Spleen (tissue), 11 donors: Measurements from ENCODE around the gene DLG2. TPM values are rescaled to one million over a fixed set of nuclear protein-coding genes. Genes with fewer than 3 reads are reported as not detected.

Experiments
- DNase-seq: peaks from one replicate; pipeline ENCODE4 v3.0.0-alpha.2; 2020
- H3K27ac ChIP-seq, 8 donors: fragments of 200-600 bp; sonication (generic) in 7 of 8; 1 replicate in 4 of 8; 2 replicates in 4 of 8; pipeline versions ENCODE4 v1.5.0 to v1.8.0; 2016 to 2021; ENCODE audit warnings: inconsistent platforms in 4 of 8, mild to moderate bottlenecking in 4 of 8, moderate library complexity in 1 of 8
- H3K27me3 ChIP-seq, 7 donors: fragments of 200-600 bp; sonication (generic) in 6 of 7; replicated peaks in 1 of 7; 1 replicate in 4 of 7; 2 replicates in 3 of 7; pipeline versions ENCODE4 v1.5.0 to v1.8.0; 2016 to 2021; ENCODE audit warnings: inconsistent platforms in 3 of 7, mild to moderate bottlenecking in 1 of 7
- H3K36me3 ChIP-seq, 6 donors: fragments of 200-600 bp; sonication (generic) in 5 of 6; 1 replicate in 4 of 6; 2 replicates in 2 of 6; pipeline versions ENCODE4 v1.5.0 to v1.8.0; 2016 to 2021; ENCODE audit warnings: inconsistent platforms in 2 of 6
- H3K4me1 ChIP-seq, 6 donors: fragments of 200-600 bp; sonication (generic) in 5 of 6; 1 replicate in 3 of 6; 2 replicates in 3 of 6; pipeline versions ENCODE4 v1.5.0 to v1.8.0; 2016 to 2021; ENCODE audit warnings: inconsistent platforms in 3 of 6
- H3K4me3 ChIP-seq, 8 donors: fragments of 200-600 bp; sonication (generic) in 7 of 8; 1 replicate in 4 of 8; 2 replicates in 4 of 8; pipeline versions ENCODE4 v1.5.0 to v1.8.0; 2016 to 2021; ENCODE audit warnings: inconsistent platforms in 4 of 8, mild to moderate bottlenecking in 4 of 8, moderate library complexity in 2 of 8
- H3K9me3 ChIP-seq, 8 donors: fragments of 200-600 bp; sonication (generic) in 7 of 8; 1 replicate in 4 of 8; 2 replicates in 4 of 8; pipeline versions ENCODE4 v1.5.0 to v1.8.0; 2016 to 2021; ENCODE audit warnings: inconsistent platforms in 4 of 8
- CTCF ChIP-seq, 11 experiments: fragments of 200-600 bp in 7 of 11; fragments of 450-650 bp in 4 of 11; sonication (generic) in 4 of 11; IDR thresholded peaks in 8 of 11; conservative IDR thresholded peaks in 3 of 11; 1 replicate in 7 of 11; 2 replicates in 4 of 11; pipeline versions ENCODE4 v1.4.0 to v1.8.0; 2016 to 2021; ENCODE audit warnings: antibody characterized with exemption in 11 of 11, inconsistent platforms in 4 of 11, mild to moderate bottlenecking in 1 of 11
- POLR2A ChIP-seq, 3 donors: fragments of 450-650 bp; IDR thresholded peaks; one replicate each; pipeline ENCODE4 v1.5.1; 2017; ENCODE audit warnings: antibody characterized with exemption in 3 of 3, mild to moderate bottlenecking in 1 of 3
- POLR2AphosphoS5 ChIP-seq, 3 donors: sonication (generic); formaldehyde crosslinking; IDR thresholded peaks; one replicate each; pipeline ENCODE4 v1.5.1; 2017; ENCODE audit warnings: antibody characterized with exemption in 3 of 3
- WGBS, 5 donors: extraction: QIAGEN DNeasy Blood & Tissue Kit in 3 of 5; methylation state at CpG; one replicate each; pipeline versions ENCODE4 v1.1.5 to v1.1.7; 2013 to 2018; 5-methylcytosine and 5-hydroxymethylcytosine counted together
- intact Hi-C: fragments of 100-400 bp; cut with DNase I; formaldehyde crosslinking; loops from one replicate; pipeline ENCODE4 v1.15.0; 2023; ENCODE audit warnings: low total_unique reads
- polyA plus RNA-seq, 3 donors: library from polyadenylated mRNA; stranded (reverse); fragments of 200-250 nt; gene quantifications; one replicate each; pipeline ENCODE4 v1.2.1, GENCODE V29; 2013
- total RNA-seq, 7 donors: library from RNA; depleted of rRNA in 3 of 7; stranded (reverse); fragments of >200 nt in 3 of 7; fragmentation: NEBNext Ultra II Directional in 4 of 7; extraction: Animal tissue kit (Norgen Biotek cat#: 25700) in 4 of 7; gene quantifications; one replicate each; pipeline versions ENCODE4 v1.1.0 to v1.2.1, GENCODE V29; 2016 to 2021
- donor health status: healthy with polysubstance abuse.
- donor health status: DM: no; HTN: no; CAD: no; lungs with moderate emphysema.
- donor health status: DM: no; HTN: no; CAD: no.
- donor health status: Bipolar disorder and iron deficiency.
- donor health status: healthy.
- donor health status: DM: no; HTN: no; CAD: no.
- donor health status: DM: yes; HTN: yes; CAD: no.

The DLG2 gene
- total and polyA plus RNA-seq, 10 donors = 0.43 to 12.7 (median 7.9) TPM

- 54 to 71% (median 61%) methylated on average over 2 of the region's 2 CpGs for WGBS, 5 donors
- H3K36me3 ChIP-seq = no peaks in the 10 kb centered on the region
- H3K27ac ChIP-seq = no peak overlapping the region
- no peaks in the 10 kb centered on the region for H3K9me3 ChIP-seq
- H3K4me1 ChIP-seq = no peaks in the 10 kb centered on the region
- intact Hi-C loops = no loop called here
- H3K4me3 ChIP-seq = no peak overlapping the region
- TF ChIP-seq CTCF (IDR thresholded peaks at IDR 0.05 in 8 of 11, conservative IDR thresholded peaks at IDR 0.05 in 3 of 11) (no peak), POLR2AphosphoS5 (IDR thresholded peaks at IDR 0.05) (no peak), POLR2A (IDR thresholded peaks at IDR 0.05) (no peak)
- DNase-seq = no peak
- H3K27me3 ChIP-seq = no peaks in the 10 kb centered on the region
Observed at GRCh38 chr11:83957038-83957900, 1669.9 kb downstream of the DLG2 start.

GRCh38 chr11:83956119-83956697 lies 1670.9 kb downstream of the DLG2 start:
- H3K4me3 ChIP-seq = no peak overlapping the region
- no peaks in the 10 kb centered on the region for H3K9me3 ChIP-seq
- H3K27me3 ChIP-seq = no peaks in the 10 kb centered on the region
- no peak for DNase-seq
- no peaks in the 10 kb centered on the region for H3K4me1 ChIP-seq
- intact Hi-C loops = no loop called here
- no peak for TF ChIP-seq CTCF (IDR thresholded peaks at IDR 0.05 in 8 of 11, conservative IDR thresholded peaks at IDR 0.05 in 3 of 11)
- TF ChIP-seq POLR2AphosphoS5 (IDR thresholded peaks at IDR 0.05) = no peak
- TF ChIP-seq POLR2A (IDR thresholded peaks at IDR 0.05) = no peak
- H3K27ac ChIP-seq = no peak overlapping the region
- 87 to 91% (median 88%) methylated on average over 10 of the region's 10 CpGs for WGBS, 5 donors
- no peaks in the 10 kb centered on the region for H3K36me3 ChIP-seq

- Histone ChIP-seq H3K27ac (no peak overlapping the region), H3K9me3 (no peaks in the 10 kb centered on the region), H3K27me3 (no peaks in the 10 kb centered on the region), H3K4me1 (no peaks in the 10 kb centered on the region), H3K4me3 (no peak overlapping the region), H3K36me3 (no peaks in the 10 kb centered on the region)
- WGBS, 5 donors = 84 to 91% (median 90%) methylated on average over 4 of the region's 4 CpGs
- no peak for DNase-seq
- intact Hi-C loops = no loop called here
- no peak for TF ChIP-seq POLR2AphosphoS5 (IDR thresholded peaks at IDR 0.05)
- TF ChIP-seq CTCF (IDR thresholded peaks at IDR 0.05 in 8 of 11, conservative IDR thresholded peaks at IDR 0.05 in 3 of 11) = no peak
- TF ChIP-seq POLR2A (IDR thresholded peaks at IDR 0.05) = no peak
Observed at GRCh38 chr11:83954780-83955179, 1672.4 kb downstream of the DLG2 start.

GRCh38 chr11:83951521-83951920 lies 1675.6 kb downstream of the DLG2 start:
- intact Hi-C loops = no loop called here
- TF ChIP-seq POLR2AphosphoS5 (IDR thresholded peaks at IDR 0.05) (no peak), CTCF (IDR thresholded peaks at IDR 0.05 in 8 of 11, conservative IDR thresholded peaks at IDR 0.05 in 3 of 11) (no peak), POLR2A (IDR thresholded peaks at IDR 0.05) (no peak)
- Histone ChIP-seq H3K4me1 (no peaks in the 10 kb centered on the region), H3K36me3 (no peaks in the 10 kb centered on the region), H3K27ac (no peak overlapping the region), H3K9me3 (no peaks in the 10 kb centered on the region), H3K4me3 (no peak overlapping the region), H3K27me3 (no peaks in the 10 kb centered on the region)
- 23 to 59% (median 38%) methylated on average over 1 of the region's 1 CpG for WGBS, 5 donors
- no peak for DNase-seq
